ENCODE data around the gene PAPOLA. TPM values are rescaled to one million over a fixed set of nuclear protein-coding genes. Genes with fewer than 3 reads are reported as not detected.

PAPOLA gene
- total and polyA plus RNA-seq, 9 of the 15 experiments (the other 6 are each of a cell fraction or from before 2014, with no cell fraction given) = 51.1 to 199 (median 95.8) TPM

DNA sequence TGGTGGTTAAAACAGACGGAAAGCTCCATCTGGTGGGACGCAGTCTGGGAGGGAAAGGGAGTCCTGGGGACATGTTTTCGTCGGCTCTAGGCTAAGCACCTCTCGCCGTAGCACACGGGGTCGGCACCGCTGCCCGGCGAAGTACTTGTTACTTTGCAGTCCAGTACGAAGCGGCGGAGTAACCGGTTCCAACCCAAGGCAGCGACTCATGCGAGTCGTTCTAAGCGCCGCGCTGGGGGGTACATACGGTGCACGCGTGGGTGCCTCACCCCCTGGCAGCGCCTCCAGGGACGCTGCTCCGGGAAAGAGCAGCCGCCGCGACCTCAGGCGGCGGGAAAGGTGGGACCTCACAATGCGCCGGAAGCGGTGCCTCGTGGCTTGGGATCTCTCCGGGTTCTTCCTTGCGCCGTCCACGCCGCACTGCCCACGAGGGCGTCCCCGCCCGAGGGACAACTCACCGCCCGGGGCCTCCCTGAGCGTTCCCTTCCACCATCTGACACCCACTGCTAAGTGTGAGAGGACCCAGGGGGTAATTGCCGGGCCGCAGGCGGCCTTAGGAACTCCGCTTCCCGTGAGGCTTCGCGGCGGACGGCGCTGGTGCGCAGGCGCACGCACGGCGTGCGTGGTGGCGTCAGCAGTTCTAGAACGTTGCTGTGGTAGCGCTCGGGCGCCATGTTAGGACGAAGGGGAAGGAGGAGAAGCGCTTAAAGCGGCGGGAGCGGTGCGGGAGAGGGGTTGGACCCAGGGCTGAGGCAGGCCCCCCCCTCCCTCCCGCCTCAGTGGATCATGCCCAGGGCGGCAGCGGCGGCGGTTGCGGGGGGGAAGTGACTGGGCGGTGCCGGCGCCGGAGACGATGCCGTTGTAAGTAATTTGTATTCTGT, at the start of gene PAPOLA (continued):
- TF ChIP-seq ZNF263 (CRISPR knock-in tag; IDR thresholded peaks at IDR 0.05; ENCODE audit: borderline replicate concordance) = no peak
- TF ChIP-seq BCOR (IDR thresholded peaks at IDR 0.05) = no peak
- TF ChIP-seq TCF7L2 (IDR thresholded peaks at IDR 0.05; ENCODE audit: low read depth, low read length) = no peak
- TF ChIP-seq, protein P1, sequence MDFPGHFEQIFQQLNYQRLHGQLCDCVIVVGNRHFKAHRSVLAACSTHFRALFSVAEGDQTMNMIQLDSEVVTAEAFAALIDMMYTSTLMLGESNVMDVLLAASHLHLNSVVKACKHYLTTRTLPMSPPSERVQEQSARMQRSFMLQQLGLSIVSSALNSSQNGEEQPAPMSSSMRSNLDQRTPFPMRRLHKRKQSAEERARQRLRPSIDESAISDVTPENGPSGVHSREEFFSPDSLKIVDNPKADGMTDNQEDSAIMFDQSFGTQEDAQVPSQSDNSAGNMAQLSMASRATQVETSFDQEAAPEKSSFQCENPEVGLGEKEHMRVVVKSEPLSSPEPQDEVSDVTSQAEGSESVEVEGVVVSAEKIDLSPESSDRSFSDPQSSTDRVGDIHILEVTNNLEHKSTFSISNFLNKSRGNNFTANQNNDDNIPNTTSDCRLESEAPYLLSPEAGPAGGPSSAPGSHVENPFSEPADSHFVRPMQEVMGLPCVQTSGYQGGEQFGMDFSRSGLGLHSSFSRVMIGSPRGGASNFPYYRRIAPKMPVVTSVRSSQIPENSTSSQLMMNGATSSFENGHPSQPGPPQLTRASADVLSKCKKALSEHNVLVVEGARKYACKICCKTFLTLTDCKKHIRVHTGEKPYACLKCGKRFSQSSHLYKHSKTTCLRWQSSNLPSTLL (IDR thresholded peaks at IDR 0.05) = no peak
- TF ChIP-seq ELF4 (CRISPR knock-in tag; IDR thresholded peaks at IDR 0.05) = no peak
- peak in 1 of 2 experiments; percentile 82; a peak in 1 of 4 replicates for TF ChIP-seq HDAC1 (IDR thresholded peaks at IDR 0.05)
- TF ChIP-seq BDP1 (IDR thresholded peaks at IDR 0.05; ENCODE audit: insufficient read depth, insufficient read length) = no peak
- TF ChIP-seq ZNF518B (CRISPR knock-in tag; IDR thresholded peaks at IDR 0.05) = no peak
- no peak for TF ChIP-seq THAP12 (CRISPR knock-in tag; IDR thresholded peaks at IDR 0.05)
- TF ChIP-seq ZNF12 (CRISPR knock-in tag; IDR thresholded peaks at IDR 0.05) = no peak
- no peak for TF ChIP-seq BRF1 (IDR thresholded peaks at IDR 0.05; ENCODE audit: borderline replicate concordance, extremely low read depth, insufficient read length)
- TF ChIP-seq, protein P2, sequence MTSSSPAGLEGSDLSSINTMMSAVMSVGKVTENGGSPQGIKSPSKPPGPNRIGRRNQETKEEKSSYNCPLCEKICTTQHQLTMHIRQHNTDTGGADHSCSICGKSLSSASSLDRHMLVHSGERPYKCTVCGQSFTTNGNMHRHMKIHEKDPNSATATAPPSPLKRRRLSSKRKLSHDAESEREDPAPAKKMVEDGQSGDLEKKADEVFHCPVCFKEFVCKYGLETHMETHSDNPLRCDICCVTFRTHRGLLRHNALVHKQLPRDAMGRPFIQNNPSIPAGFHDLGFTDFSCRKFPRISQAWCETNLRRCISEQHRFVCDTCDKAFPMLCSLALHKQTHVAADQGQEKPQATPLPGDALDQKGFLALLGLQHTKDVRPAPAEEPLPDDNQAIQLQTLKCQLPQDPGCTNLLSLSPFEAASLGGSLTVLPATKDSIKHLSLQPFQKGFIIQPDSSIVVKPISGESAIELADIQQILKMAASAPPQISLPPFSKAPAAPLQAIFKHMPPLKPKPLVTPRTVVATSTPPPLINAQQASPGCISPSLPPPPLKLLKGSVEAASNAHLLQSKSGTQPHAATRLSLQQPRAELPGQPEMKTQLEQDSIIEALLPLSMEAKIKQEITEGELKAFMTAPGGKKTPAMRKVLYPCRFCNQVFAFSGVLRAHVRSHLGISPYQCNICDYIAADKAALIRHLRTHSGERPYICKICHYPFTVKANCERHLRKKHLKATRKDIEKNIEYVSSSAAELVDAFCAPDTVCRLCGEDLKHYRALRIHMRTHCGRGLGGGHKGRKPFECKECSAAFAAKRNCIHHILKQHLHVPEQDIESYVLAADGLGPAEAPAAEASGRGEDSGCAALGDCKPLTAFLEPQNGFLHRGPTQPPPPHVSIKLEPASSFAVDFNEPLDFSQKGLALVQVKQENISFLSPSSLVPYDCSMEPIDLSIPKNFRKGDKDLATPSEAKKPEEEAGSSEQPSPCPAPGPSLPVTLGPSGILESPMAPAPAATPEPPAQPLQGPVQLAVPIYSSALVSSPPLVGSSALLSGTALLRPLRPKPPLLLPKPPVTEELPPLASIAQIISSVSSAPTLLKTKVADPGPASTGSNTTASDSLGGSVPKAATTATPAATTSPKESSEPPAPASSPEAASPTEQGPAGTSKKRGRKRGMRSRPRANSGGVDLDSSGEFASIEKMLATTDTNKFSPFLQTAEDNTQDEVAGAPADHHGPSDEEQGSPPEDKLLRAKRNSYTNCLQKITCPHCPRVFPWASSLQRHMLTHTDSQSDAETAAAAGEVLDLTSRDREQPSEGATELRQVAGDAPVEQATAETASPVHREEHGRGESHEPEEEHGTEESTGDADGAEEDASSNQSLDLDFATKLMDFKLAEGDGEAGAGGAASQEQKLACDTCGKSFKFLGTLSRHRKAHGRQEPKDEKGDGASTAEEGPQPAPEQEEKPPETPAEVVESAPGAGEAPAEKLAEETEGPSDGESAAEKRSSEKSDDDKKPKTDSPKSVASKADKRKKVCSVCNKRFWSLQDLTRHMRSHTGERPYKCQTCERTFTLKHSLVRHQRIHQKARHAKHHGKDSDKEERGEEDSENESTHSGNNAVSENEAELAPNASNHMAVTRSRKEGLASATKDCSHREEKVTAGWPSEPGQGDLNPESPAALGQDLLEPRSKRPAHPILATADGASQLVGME (CRISPR knock-in tag; IDR thresholded peaks at IDR 0.05) = no peak
- TF ChIP-seq FOXK1 (CRISPR knock-in tag; IDR thresholded peaks at IDR 0.05; ENCODE audit: borderline replicate concordance) = no peak

Measured in K562 (cell line).